Activated CD4-positive, alpha-beta T cell treated with anti-CD3 and anti-CD28 coated beads, Interleukin-2, amount 50 U/mL, for 4 hours (primary cell): ENCODE measurements around the gene PPIE.
"Not testable (repeated sequence)": the region's sequence is repeated elsewhere in the genome, so short reads cannot be mapped to it uniquely, and the experiment has no call there.

ENCODE experiments used
- DNase-seq, 2 experiments: peaks; one replicate each; pipeline ENCODE4 v3.0.0-alpha.2; 2020

The PPIE gene

DNA sequence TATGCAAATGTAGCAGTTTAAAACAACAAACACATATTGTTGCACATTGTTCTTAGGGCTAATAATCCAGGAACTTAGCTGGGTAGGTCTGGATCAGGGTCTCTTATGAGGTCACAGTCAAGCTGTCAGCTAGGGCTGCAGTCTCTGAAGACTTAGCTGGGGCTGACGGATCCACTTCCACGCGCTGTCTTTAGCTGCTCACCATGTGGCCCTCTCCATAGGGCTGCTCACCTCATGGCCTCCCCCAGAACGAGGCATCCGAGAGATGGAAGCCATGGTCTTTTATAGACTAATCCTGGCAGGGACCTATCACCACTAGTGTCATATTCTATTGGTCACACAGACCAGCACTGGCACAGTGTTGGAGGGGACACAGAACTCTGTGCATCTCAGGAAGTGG is 41.1 kb downstream of the PPIE start:
- no peak for DNase-seq

DNA sequence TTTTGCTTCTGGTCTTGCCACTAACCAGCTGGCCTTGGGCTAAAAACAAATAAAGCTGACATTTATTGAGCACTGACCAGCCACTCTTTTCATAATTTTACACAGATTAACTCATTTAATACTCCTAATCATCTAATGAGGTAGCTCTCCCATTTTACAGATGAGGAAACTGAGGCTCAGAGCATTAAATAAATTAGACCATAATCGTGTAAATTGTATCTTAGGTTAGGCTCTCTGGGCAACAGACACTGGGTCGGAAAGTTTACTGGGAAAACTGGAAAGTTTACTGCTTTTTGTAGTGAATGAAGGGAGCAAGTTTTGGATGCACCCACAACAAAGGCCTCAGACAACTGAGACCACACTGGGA is 42.6 kb downstream of the PPIE start:
- DNase-seq: no peak

GRCh38 chr1:39782103-39782502 is 43.4 kb downstream of the PPIE start:
- no peak for DNase-seq

GRCh38 chr1:39782685-39783084 is 44.0 kb downstream of the PPIE start:
- not testable (repeated sequence) for DNase-seq

DNA sequence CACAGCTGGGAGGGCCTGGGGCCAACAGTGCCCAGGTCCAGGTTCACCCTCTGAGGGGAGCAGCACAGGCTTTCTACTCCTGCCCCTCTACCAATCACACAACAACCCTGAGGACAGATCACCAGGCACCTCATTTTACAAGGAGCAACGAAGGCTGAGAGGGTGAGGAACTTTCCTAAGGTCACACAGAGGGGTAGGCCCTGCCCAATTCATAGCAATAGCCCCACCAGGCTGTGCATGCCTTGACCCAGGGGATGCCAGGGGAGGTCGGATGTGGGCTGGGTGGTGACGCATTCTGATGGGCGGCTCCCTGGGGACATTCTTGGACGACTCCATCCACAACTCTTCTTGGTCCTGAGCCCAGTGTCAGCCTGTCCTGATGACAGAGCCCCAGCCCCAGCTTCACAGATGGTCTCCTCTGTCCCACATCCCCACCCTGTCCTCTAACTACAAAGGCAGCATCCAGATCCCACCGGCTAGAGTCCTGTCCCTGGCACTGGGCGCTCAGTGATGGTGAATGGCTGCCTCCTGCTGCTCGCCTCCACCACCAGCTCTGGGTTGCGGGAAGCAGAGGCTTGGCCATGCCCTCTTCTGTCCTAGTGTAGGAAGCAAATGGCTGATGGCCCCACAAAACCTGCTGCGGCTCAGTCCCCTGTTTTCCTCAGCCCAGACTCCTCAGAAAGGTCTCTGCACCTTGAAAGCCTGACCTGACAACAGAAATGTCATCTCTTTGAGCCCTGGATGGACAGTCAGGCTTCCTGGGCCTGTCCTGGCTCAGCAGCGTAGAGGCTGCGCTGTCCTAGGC is 47.8 kb downstream of the PPIE start:
- DNase-seq: not testable (repeated sequence)

- not testable (repeated sequence) for DNase-seq
Observed at GRCh38 chr1:39787108-39787375, 48.4 kb downstream of the PPIE start.

DNA sequence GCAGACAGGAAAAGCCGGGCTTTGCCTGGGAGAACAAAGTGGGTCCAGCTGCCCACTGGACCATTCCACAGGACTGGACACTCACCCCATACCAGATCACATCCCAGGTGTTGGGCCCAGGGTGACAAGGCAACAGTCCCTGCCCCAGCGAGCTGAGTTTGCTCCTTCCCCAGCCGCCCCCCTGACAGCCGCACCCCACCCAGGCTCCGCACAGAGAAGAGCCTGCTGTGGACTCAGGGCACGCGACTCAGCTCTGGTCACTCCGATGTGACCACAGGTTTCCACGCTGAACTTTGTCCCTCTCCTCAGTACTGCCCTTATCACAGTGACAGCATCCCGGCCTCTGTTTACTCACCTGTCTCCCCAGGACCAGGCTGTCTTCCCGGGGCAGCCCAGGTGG is 48.8 kb downstream of the PPIE start:
- DNase-seq: no peak

DNA sequence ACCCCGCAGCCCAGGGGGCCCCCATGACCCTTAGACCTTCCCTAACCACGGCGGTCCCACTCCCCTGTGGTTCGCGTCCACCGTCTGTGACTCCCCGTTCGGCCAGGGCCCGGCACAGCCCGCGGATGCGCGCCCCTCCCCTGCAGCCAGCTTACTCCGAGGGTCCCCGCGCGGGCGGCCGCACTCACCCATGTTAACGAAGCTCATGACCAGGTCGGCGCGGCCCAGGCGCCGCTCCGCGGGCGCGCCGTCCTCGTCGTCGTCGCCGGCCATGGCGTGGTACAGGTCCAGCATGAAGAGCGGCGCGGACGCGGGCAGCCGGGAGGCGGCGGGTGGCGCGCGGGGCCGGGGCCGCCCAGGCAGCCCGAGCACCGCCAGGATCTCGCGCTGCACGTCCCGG is 49.3 kb downstream of the PPIE start:
- not testable (repeated sequence) for DNase-seq

- DNase-seq: no peak
Observed at GRCh38 chr1:39788426-39788757, 49.7 kb downstream of the PPIE start.

GRCh38 chr1:39788758-39789570 is 50.3 kb downstream of the PPIE start, which contains the start of gene BMP8B:
BMP8B (minus strand) TSS chr1:39788865; CDS start chr1:39788485, 380 bp downstream.
- peak in 1 of 2 experiments; percentile 14 for DNase-seq

- no peak for DNase-seq
Observed at GRCh38 chr1:39789571-39790110, 51.0 kb downstream of the PPIE start.

- no peak for DNase-seq
Observed at GRCh38 chr1:39791838-39792237, 53.2 kb downstream of the PPIE start.

DNA sequence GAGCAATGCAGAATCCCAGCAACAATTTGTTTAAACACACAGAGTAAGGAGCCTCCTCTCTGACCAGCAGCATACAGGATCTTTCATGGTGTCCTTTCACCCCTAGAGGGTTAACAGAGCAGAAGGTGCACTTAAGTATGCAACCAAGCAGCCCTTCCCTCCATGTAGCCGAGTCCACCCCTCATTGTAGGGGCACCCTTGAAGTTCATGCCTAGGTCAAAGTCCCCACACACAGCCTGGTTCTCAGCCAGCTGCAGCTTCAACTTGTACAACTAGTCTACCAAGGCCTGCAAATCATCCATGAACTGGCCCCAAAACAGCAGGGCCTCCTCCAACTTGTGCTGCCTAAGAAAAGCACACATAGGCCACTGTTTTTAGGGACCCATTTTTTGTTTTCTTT is 57.0 kb downstream of the PPIE start:
- no peak for DNase-seq

DNA sequence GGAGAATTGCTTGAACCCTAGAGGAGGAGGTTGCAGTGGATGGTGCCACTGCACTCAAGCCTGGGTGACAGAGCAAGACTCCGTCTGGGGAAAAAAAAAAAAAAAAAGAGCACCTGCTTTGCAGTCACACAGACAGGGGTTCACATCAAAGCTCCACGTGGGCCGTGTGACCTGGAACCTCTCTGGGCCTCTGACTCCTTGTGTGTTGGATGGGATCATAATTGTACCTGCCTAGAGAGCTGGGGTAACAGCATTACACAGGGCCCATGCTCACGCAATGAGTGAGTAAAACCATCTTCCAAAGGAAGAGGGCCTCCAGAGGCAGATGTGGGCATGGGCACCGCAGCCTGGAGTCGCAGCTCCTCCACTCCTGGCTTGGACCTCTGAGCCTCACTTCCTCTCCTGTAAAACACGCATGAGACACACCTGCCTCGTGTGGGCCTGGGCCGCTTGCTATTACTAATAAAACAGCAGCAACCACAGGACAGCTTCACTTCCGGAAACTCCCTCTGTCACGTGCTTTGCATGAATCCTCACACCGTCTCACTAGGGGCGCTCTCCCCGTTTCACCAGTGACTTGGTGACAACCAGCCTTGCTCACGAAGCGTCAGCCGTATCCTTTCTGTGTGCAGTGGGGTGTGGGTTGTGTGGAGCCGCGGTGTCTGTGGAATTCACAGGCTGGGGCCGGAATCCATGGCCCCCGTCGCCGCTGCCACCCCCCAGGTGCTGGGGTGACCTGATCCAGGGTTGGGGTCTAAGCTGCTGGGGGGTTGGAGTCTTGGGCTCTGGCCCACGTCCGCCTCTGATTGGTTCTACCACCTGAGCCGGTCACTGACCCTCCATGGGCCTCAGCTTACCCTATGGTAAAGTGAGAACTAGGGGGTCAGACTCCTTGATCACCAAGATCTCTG is 60.4 kb downstream of the PPIE start:
- peak; percentile 89 to 91 for DNase-seq

GRCh38 chr1:39799770-39800470 is 61.2 kb downstream of the PPIE start:
- peak; percentile 63 for DNase-seq

GRCh38 chr1:39800471-39800835 is 61.8 kb downstream of the PPIE start:
- DNase-seq: no peak

GRCh38 chr1:39802496-39803260 is 64.0 kb downstream of the PPIE start:
- DNase-seq: no peak

DNA sequence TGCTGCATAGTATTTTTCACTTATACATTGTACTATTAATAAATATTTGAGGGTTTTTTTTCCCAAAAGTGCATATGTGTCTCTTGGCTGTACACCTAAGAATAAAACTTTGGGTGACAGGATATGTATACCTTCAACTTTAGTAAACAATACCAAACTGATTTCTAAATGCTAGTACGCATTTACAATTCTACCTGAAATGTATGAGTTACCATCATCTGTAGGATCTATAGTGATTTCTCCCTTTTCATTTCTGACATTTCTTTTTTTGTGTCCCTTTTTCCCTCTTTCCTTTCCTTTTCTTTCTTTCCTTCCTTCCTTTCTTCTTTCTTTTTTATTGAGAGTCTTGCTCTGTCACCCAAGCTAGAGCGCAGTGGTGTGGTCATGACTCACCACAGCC is 66.7 kb downstream of the PPIE start:
- DNase-seq: no peak

- DNase-seq: no peak
Observed at GRCh38 chr1:39808784-39809517, 70.3 kb downstream of the PPIE start.

GRCh38 chr1:39812913-39813312 is 74.2 kb downstream of the PPIE start:
- DNase-seq: no peak
